DOHH2 (cell line): ENCODE measurements around the gene DNMT3A.

Experiments
- H3F3A ChIP-seq: fragments of 200-600 bp; sonication (generic), shearing (Covaris generic); 2 replicates; pipeline ENCODE4 v1.6.0; 2016; ENCODE audit warnings: antibody characterized with exemption, mild to moderate bottlenecking; ENCODE audit not compliant: control insufficient read depth, insufficient read depth
- H3K27ac ChIP-seq: fragments of 200-600 bp; sonication (generic); 2 replicates; pipeline ENCODE4 v1.5.1; 2014; ENCODE audit warnings: low read depth, mild to moderate bottlenecking, low read length, moderate library complexity
- H3K27me3 ChIP-seq: fragments of 200-600 bp; sonication (generic); 2 replicates; pipeline ENCODE4 v1.6.1; 2014; ENCODE audit warnings: mild to moderate bottlenecking, low read length, mixed read lengths; ENCODE audit not compliant: control insufficient read depth
- H3K36me3 ChIP-seq: fragments of 200-600 bp; sonication (generic); 2 replicates; pipeline ENCODE4 v1.6.1; 2014; ENCODE audit warnings: mild to moderate bottlenecking, low read length, moderate library complexity, mixed read lengths; ENCODE audit not compliant: control insufficient read depth
- H3K4me1 ChIP-seq: fragments of 200-600 bp; sonication (generic); 2 replicates; pipeline ENCODE4 v1.6.1; 2014; ENCODE audit warnings: mild to moderate bottlenecking, low read length, mixed read lengths; ENCODE audit not compliant: control insufficient read depth
- H3K4me2 ChIP-seq: fragments of 200-600 bp; sonication (generic); 2 replicates; pipeline ENCODE4 v1.6.0; 2014; ENCODE audit warnings: mild to moderate bottlenecking, low read length, moderate library complexity
- H3K4me3 ChIP-seq: fragments of 200-600 bp; sonication (generic); 2 replicates; pipeline ENCODE4 v1.5.1; 2014; ENCODE audit warnings: mild to moderate bottlenecking, low read length, mixed read lengths
- H3K79me2 ChIP-seq: fragments of 200-600 bp; sonication (generic); 2 replicates; pipeline ENCODE4 v1.6.1; 2014; ENCODE audit warnings: mild to moderate bottlenecking, low read length, mixed read lengths; ENCODE audit not compliant: control insufficient read depth
- H3K9me2 ChIP-seq: fragments of 200-600 bp; sonication (generic); replicated peaks from 2 replicates; pipeline ENCODE4 v1.6.1; 2014; ENCODE audit warnings: mild to moderate bottlenecking, low read length, mixed read lengths; ENCODE audit not compliant: control insufficient read depth
- H3K9me3 ChIP-seq: fragments of 200-600 bp; sonication (generic); 2 replicates; pipeline ENCODE4 v1.6.1; 2014; ENCODE audit warnings: antibody characterized with exemption, low read length, mixed read lengths; ENCODE audit not compliant: control insufficient read depth, insufficient read depth
- H4K20me1 ChIP-seq: fragments of 200-600 bp; sonication (generic); 2 replicates; pipeline ENCODE4 v1.6.0; 2014; ENCODE audit warnings: low read depth, mild to moderate bottlenecking, antibody characterized with exemption, low read length, moderate library complexity; ENCODE audit not compliant: control insufficient read depth, insufficient read depth
- CTCF ChIP-seq: fragments of 200-600 bp; sonication (generic); IDR thresholded peaks from one replicate; pipeline ENCODE4 v1.5.1; 2014; ENCODE audit warnings: antibody characterized with exemption, mild to moderate bottlenecking, low read depth, low read length; ENCODE audit not compliant: poor library complexity, severe bottlenecking
- EZH2phosphoT487 ChIP-seq: fragments of 200-600 bp; sonication (generic); IDR thresholded peaks from 2 replicates; pipeline ENCODE4 v1.6.1; 2017; ENCODE audit warnings: borderline replicate concordance, mild to moderate bottlenecking, antibody characterized with exemption, low read length, moderate library complexity, mixed read lengths

Gene DNMT3A

GRCh38 chr2:25330273-25330672 is 11.5 kb downstream of the DNMT3A start:
- no peak for TF ChIP-seq CTCF
- TF ChIP-seq EZH2phosphoT487: no peak
- Histone ChIP-seq H3F3A (no peaks in the 10 kb centered on the region), H3K9me3 (peaks cover 8% of the 10 kb centered on the region; the same call in 1 of the 2 replicates), H3K9me2 (no peaks in the 10 kb centered on the region), H3K36me3 (no peaks in the 10 kb centered on the region), H3K4me1 (peaks cover 9% of the 10 kb centered on the region), H3K4me3 (no peak overlapping the region), H3K79me2 (no peaks in the 10 kb centered on the region), H3K4me2 (no peak overlapping the region), H4K20me1 (no peaks in the 10 kb centered on the region), H3K27me3 (no peaks in the 10 kb centered on the region), H3K27ac (no peak overlapping the region)

- no peak overlapping the region for H3K4me3 ChIP-seq
- H4K20me1 ChIP-seq: no peaks in the 10 kb centered on the region
- no peak overlapping the region for H3K27ac ChIP-seq
- H3K4me1 ChIP-seq: no peaks in the 10 kb centered on the region
- H3F3A ChIP-seq: no peaks in the 10 kb centered on the region
- no peak overlapping the region for H3K4me2 ChIP-seq
- H3K36me3 ChIP-seq: no peaks in the 10 kb centered on the region
- H3K9me2 ChIP-seq: no peaks in the 10 kb centered on the region
- TF ChIP-seq CTCF: no peak
- H3K9me3 ChIP-seq: peaks cover 8% of the 10 kb centered on the region; the same call in 1 of the 2 replicates
- H3K27me3 ChIP-seq: no peaks in the 10 kb centered on the region
- no peaks in the 10 kb centered on the region for H3K79me2 ChIP-seq
Observed at GRCh38 chr2:25328152-25329085, 13.3 kb downstream of the DNMT3A start.

GRCh38 chr2:25326326-25327013 is 15.3 kb downstream of the DNMT3A start:
- Histone ChIP-seq H3K4me1 (no peaks in the 10 kb centered on the region), H3K27ac (no peak overlapping the region), H3K79me2 (no peaks in the 10 kb centered on the region), H3F3A (no peaks in the 10 kb centered on the region), H4K20me1 (no peaks in the 10 kb centered on the region), H3K4me2 (no peak overlapping the region), H3K9me2 (no peaks in the 10 kb centered on the region), H3K9me3 (peaks cover 8% of the 10 kb centered on the region; the same call in 1 of the 2 replicates), H3K27me3 (no peaks in the 10 kb centered on the region), H3K4me3 (no peak overlapping the region), H3K36me3 (no peaks in the 10 kb centered on the region)
- TF ChIP-seq CTCF: no peak
- no peak for TF ChIP-seq EZH2phosphoT487
